GM21367 (cell line): ENCODE measurements around the gene PAX7.

Experiments
- ATAC-seq: cut with Tn5 transposase; IDR thresholded peaks from one replicate; pipeline ENCODE4 v1.9.1; 2021; ENCODE audit not compliant: unreplicated experiment

Gene PAX7

DNA sequence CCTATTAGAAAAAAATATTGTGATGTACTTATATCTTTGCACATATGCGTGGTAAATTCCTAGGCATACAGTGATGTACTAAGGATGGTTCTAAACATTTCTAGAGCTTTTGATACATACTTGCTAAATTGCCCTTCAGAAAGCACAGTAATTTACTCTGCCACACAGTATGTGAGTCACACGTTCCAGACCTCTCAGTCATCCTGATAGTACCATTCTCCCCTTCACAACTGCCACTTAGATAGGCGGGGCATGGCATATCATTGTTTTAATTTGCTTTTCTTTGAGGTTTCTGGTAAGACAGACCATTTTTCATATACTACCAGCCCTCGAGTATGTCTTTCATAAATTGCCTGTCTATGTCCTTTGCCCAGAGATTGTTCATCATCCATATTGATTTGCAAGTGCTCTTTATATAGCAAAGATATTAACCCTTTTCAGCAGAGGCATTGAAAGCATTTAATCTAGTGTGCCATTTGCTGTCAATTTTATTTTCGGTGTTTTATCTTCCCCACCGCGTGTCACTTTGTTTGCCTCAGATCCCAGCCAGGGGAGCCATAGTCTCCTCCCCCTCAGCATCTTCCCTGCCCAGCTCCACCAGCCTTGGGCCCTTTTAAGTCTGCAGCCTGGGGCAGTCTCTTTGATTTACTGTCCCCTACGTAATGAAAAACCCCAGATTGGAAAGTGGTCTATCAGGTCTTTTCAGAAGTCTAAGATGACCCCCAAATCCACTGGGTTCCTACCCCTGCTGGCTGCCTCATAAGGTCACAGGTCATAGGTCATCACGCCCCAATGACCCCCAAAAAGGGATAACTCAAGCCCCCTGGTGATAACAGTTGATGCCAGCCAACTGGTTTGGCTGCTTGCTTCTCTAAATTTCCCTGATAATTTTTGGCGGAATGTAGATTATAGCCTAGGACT is 11.8 kb upstream of the PAX7 start:
- ATAC-seq: no peak

- ATAC-seq: no peak
Measured at GRCh38 chr1:18619467-18619835, 11.2 kb upstream of the PAX7 start.

- ATAC-seq: no peak
Measured at GRCh38 chr1:18628511-18628910, 2.1 kb upstream of the PAX7 start.

DNA sequence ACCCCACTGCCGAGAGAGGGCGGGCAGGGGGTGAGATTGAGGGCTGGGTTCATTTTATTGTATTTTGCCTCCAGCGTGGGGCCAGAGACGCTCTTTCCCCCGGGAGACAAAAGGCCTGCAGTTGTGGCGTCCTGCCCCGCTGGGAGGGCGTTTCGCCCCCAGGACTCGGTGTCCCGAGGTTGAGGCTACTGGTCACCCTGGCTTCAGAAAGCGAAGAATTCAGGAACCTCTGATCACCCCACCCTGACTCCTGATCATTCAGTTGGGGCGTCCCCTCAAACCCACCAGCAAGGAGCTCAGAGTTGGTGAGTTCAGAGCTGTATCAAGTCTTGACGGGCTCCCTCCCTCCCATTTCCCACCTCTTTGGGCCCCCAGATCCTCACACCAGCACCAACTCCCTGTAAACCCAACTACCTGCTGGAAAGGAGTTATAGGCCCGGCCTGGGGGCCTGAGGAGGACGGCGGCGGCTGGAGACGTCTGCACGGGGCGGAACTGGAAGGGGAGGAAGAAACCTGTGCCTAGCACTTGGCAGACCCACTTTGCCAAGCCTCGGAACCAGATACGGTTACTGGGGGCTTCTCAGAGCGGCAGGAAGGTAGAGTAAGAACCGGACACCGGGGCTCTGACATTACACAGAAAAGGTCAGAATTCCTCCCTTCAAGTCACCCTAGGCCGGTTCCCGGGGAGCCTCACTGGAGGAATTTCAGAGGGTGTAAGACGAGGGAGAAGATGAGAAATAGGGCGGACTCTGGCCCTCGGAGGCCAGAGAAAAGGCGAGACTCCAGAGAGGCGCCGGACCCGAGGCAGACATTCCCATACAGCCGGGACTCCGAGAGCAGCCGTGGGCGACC is 761 bp upstream of the PAX7 start:
- no peak for ATAC-seq

DNA sequence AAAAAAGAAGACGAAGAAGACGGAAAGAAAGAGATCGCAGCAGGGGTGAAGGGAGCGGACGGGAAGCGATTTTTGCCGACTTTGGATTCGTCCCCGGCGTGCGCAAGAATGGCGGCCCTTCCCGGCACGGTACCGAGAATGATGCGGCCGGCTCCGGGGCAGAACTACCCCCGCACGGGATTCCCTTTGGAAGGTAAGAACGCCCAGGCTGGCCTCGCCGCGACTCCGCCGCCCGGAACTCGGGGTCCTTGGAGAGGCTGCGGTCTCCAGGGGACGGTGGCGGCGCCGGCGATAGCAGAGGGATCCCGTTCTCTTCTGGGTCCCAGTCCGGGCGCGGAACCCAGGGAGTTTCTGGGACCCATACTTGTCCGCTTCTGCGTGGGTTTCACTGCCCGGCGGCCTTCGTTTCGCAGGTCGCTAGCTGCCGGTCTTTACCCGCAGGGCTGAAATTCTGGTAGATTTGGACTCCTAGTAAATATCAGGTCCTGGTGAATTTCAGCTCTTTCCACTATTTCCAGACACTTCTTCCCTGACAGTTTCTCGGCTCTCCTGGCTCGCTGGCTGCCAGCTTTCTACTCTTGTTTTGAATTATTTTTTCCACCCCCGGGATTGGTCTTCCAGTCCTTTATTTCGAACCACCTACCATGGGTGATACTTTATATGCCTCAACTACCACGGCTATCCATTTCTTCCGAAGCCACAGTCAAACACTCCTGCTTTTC is 1.0 kb downstream of the PAX7 start:
- ATAC-seq: no peak

- no peak for ATAC-seq
Measured at GRCh38 chr1:18632218-18632588, 1.6 kb downstream of the PAX7 start.

GRCh38 chr1:18632783-18633421 is 2.3 kb downstream of the PAX7 start:
- no peak for ATAC-seq

DNA sequence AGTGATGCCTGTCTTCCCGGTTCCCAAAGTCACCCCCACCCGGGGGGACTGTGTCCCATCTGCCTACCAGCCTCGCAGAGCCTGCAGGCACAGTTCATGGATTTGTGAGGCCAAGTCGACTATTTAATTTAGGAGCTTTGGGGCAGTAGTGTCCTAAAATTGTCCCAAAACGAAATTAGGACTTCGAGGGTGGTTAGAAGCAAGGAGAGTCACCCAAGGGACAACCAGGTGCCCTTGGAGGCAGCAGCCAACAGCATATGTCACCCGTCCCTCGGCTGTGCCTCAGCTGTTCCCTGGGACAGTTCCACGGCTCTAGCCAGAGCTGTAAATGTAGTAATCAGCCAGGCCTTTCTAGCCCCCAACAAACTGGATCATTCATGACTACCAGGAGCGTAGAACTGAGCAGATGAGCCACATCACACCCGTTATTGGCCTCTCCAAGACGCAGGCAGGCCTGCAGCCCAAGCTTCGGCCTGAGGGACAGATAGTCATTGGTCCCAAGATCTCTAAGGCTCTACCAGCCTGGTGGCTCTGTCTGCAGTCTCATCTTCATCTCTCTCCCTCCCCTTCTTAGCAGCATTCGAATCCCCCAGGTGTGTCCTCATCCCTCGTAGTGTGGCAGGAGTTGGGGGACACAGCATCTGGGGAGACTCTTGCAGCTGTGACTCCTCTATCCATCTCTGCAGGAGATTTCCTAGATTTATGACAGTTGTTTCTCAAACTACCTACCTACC is 2.9 kb downstream of the PAX7 start:
- no peak for ATAC-seq

GRCh38 chr1:18634276-18634675 is 3.6 kb downstream of the PAX7 start:
- no peak for ATAC-seq

- no peak for ATAC-seq
Measured at GRCh38 chr1:18635070-18635577, 4.5 kb downstream of the PAX7 start.

DNA sequence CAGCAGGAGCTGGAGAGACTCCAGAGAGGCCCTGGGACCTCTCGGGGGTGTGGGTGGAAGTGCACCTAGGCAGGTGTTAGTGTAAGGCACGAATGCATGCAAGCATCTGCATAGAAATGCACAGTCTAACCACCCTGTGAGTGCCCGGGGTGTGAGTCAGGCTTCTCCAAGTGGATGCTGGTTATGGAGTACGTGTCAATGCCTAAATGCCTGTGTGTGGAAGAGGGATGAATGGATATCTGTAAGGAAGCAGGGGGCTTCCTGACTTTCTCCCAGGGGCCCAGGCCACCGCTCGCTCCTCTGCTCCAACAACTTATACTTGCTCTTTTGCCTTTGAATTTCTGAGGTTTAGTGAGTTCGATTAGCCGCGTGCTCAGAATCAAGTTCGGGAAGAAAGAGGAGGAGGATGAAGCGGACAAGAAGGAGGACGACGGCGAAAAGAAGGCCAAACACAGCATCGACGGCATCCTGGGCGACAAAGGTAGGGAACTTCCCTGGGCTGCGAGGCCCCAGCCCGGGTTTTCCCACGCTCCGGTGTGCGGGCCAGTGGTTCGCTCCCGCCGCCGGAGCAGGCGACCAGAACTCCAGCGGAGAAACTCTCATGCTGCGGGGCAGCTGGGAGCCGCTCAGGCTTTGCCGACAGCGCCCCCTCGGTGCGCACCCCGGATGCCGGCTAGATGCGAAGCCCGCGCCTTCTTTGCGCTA is 5.4 kb downstream of the PAX7 start:
- no peak for ATAC-seq

DNA sequence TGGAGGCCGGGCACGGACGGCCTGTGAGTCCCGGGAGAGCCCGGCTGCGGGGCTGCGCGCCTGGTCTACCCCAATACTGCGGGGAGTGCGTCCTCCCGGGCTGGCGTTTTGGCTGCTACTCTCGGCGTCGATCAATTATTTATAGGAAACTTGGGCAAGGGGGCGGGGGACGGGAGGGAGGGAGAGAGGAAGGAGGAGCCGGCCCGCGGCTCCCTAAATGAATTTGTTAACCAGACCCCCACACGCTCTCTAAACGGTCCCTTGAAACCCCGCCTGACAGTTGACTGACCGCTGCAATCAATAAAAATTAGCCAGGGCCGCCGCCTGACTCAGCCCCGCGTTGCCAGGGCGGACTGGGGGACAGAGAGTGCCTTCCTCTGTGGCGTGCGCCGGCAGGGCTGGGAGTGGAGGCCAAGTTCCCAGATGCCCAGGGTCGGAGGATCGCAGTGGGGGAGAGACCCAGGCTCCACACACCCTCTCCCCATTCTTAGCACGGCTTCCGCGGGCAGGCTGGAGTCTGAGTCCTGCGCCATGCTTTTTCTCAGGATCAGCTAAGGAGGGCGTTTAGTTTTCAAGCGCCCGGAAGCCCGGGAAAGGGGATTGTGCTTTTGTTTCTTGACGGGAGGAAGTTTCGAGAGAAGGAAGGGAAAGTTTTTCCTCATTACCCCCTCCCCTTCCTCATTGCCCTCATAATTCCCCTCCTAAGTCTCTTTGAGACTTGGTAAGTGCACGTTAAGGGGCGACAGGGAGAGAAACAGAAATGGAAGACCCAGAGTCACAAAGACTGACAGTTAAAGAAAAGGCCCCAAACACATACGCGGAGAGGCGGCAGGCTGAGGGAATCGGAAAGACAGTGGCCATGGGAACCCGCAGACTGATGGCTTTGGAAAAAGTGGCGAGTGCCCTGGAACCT is 6.2 kb downstream of the PAX7 start:
- ATAC-seq: no peak

DNA sequence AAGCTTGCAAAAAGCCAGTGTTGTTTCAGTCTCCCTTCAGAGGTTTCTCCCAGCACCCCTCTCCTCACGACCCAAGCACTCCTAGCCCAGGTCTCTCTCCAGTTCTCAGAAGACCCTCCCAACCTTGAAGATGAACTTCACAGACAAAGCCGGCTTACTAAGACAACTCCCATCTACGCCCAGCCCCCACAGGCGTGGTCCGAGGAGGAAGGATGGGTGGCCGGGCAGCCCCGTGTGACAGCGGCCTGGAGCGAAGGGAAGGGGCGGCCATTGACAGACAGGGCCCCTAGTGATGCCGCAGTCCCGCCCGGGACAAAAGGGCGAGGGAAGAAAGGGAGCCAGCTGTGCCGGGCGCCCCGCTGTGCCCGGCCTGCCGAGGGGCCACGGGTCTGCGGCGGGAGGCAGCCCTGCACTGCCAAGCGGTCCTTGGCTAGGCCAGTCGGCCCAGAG is 6.9 kb downstream of the PAX7 start:
- no peak for ATAC-seq

DNA sequence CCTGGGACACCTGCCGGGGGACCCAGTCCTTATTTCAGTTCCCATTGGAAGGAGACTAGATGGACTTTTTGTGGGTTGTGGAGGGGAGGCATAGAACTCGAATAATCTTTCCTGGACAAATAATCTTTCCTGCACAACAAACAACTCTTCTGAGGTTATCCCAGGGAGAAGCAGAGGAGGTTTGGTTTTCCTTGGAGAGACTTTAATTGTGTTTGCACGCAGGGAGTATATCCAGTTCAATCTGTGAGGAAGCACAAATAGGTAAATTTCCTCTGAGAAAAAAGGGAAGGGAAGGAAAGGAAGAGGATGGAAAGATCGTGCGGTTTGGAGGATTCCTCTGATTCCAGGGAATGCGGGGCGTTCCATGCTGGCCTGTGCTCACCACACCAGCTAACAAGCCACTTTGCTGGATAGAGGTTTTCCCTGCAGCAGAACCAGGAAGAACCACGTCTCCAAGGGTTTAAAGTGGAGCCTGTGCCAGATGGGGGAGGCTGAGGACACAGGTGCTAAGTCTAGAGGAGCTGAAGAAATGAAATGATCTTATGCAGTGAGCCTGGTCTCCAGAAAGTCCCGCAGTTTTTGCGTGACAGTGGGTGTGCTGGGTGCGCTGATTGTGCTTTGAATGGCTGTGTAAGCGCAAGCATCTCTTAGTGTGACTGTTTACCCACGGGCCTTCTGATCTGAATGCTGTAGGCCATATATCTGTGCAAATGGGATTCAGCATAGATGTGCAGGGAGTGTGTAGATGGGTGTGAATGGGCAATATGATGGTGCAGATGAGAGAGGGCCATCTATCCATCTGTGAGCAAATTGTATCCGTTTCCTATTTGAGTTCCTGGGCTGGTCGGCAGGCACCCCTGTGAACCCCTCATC is 7.6 kb downstream of the PAX7 start:
- ATAC-seq: no peak

DNA sequence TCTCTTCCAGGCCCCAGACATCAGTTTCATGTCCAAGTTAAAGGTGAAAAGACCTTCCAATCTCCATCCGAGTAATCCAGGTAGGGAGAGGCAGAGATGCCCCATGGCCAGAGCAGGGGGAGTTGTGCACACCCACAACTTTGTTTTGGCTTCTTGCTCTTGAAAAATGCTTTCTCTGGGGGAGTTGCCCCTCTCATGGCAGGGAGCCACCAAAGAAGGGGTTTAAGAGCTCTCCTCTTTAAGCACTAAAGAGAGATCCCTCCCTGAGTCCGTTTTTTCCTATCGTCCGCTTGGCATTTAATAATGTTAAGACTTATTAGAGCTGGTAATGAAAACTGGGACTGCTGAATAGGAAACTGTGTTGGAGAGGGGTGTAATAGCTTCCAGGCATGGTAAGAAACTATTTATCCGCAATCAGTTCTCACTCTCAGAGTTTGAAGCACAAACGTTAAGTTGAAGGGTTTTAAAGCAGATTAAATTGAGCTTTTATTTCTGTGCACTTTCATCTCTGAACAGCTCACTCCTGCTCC is 8.3 kb downstream of the PAX7 start:
- ATAC-seq: no peak

DNA sequence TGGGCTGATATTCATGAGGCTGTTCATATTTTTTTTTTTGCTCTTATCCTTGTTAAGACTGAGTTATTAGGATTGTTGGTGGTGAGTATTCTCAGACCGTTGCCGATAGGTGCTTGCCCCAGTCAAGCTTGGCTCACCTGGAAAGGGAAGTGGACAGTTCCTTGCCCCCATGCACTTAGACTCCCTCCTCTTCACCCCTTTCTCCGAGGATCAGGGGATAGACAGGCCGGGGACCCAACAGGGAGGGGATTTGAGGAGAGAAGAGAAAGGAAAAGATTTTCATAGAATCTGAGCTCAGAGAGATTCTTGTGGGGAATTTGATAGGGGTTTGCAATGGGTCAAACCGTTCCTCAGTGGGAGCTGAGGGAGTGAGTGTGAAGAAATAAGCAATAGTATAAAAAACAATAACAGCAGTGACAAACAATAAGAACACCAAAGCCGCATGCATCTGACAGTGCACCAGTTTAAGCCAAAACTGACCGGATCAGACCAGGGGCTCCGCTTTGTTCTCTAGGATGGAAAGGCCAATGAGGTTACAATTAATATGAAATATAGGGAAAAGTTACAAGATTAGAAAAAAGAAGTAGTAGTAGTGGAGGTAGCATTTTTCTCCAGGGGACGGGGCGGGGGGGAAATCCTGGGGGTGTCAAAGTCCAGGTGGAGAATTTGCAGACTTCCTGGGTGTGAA is 8.9 kb downstream of the PAX7 start:
- ATAC-seq: no peak
